Stimulated activated CD4-positive, alpha-beta T cell treated with anti-CD3 and anti-CD28 coated beads, Interleukin-2, amount 100 ng/mL, for 48 hours (primary cell): Measurements from ENCODE around the gene RPH3AL.

Experiments
- DNase-seq, 2 donors: peaks; one replicate each; pipeline ENCODE4 v3.0.0-alpha.2; 2020

The RPH3AL gene

GRCh38 chr17:298791-299450 is 53.7 kb downstream of the RPH3AL start:
- no peak for DNase-seq

- DNase-seq: no peak
Measured at GRCh38 chr17:297758-298157, 54.8 kb downstream of the RPH3AL start.

- DNase-seq: no peak
Measured at GRCh38 chr17:296906-297690, 55.5 kb downstream of the RPH3AL start.

- DNase-seq: no peak
Measured at GRCh38 chr17:296379-296778, 56.2 kb downstream of the RPH3AL start.

- DNase-seq: no peak
Measured at GRCh38 chr17:292531-293382, 59.9 kb downstream of the RPH3AL start.

GRCh38 chr17:292016-292415 is 60.6 kb downstream of the RPH3AL start:
- DNase-seq: no peak

- DNase-seq: no peak
Measured at GRCh38 chr17:291587-291986, 61.0 kb downstream of the RPH3AL start.

GRCh38 chr17:290626-291025 is 62.0 kb downstream of the RPH3AL start:
- no peak for DNase-seq

- no peak for DNase-seq
Measured at GRCh38 chr17:290121-290521, 62.5 kb downstream of the RPH3AL start.

GRCh38 chr17:289409-289808 is 63.2 kb downstream of the RPH3AL start:
- no peak for DNase-seq

- no peak for DNase-seq
Measured at GRCh38 chr17:288802-289356, 63.7 kb downstream of the RPH3AL start.

GRCh38 chr17:286571-286970 is 66.0 kb downstream of the RPH3AL start:
- DNase-seq: no peak

- DNase-seq: no peak
Measured at GRCh38 chr17:285751-286422, 66.7 kb downstream of the RPH3AL start.

GRCh38 chr17:284676-285355 is 67.8 kb downstream of the RPH3AL start:
- DNase-seq: no peak

GRCh38 chr17:283911-284675 is 68.5 kb downstream of the RPH3AL start:
- DNase-seq: no peak

- DNase-seq: no peak
Measured at GRCh38 chr17:282912-283882, 69.4 kb downstream of the RPH3AL start.

GRCh38 chr17:282000-282911 is 70.4 kb downstream of the RPH3AL start:
- DNase-seq: no peak

GRCh38 chr17:281365-281999 is 71.1 kb downstream of the RPH3AL start:
- no peak for DNase-seq
